Suprapubic skin (tissue), 4 donors: ENCODE results near the gene CFL2. TPM values are rescaled to one million over a fixed set of nuclear protein-coding genes. Genes with fewer than 3 reads are reported as not detected.

Experiments used
- DNase-seq, 2 donors: peaks; one replicate each; pipeline ENCODE4 v3.0.0-alpha.2; 2019; ENCODE audit warnings: low spot score in 2 of 2
- H3K27ac ChIP-seq: fragments of 200-600 bp; sonication (generic); one replicate; pipeline ENCODE4 v1.5.1; 2019
- H3K27me3 ChIP-seq: fragments of 200-600 bp; sonication (generic); one replicate; pipeline ENCODE4 v1.5.1; 2019
- H3K36me3 ChIP-seq: fragments of 200-600 bp; sonication (generic); one replicate; pipeline ENCODE4 v1.5.1; 2019
- H3K4me1 ChIP-seq: fragments of 200-600 bp; sonication (generic); one replicate; pipeline ENCODE4 v1.5.1; 2019
- H3K4me3 ChIP-seq: fragments of 200-600 bp; sonication (generic); one replicate; pipeline ENCODE4 v1.5.1; 2019; ENCODE audit warnings: mild to moderate bottlenecking
- H3K9me3 ChIP-seq: fragments of 200-600 bp; sonication (generic); one replicate; pipeline ENCODE4 v1.5.1; 2019
- EP300 ChIP-seq: sonication (generic); formaldehyde crosslinking; IDR thresholded peaks from one replicate; pipeline ENCODE4 v1.6.1; 2017; ENCODE audit warnings: antibody characterized with exemption
- POLR2A ChIP-seq, 2 donors: fragments of 450-650 bp; IDR thresholded peaks; one replicate each; pipeline ENCODE4 v1.6.1; 2017; ENCODE audit warnings: antibody characterized with exemption in 2 of 2, mild to moderate bottlenecking in 2 of 2, moderate library complexity in 2 of 2
- POLR2AphosphoS5 ChIP-seq, 3 donors: sonication (generic); formaldehyde crosslinking; IDR thresholded peaks; one replicate each; pipeline ENCODE4 v1.6.1; 2017; ENCODE audit warnings: antibody characterized with exemption in 3 of 3
- WGBS: methylation state at CpG from one replicate; pipeline ENCODE4 v1.1.5; 2018; 5-methylcytosine and 5-hydroxymethylcytosine counted together
- total RNA-seq, 4 donors: library from RNA; depleted of rRNA; stranded (reverse); fragments of >200 nt; gene quantifications; one replicate each; pipeline ENCODE4 v1.1.0, GENCODE V29; 2016
- TF ChIP-seq, protein P1 (sequence below), 2 donors: fragments of 200-600 bp in 1 of 2; fragments of 450-650 bp in 1 of 2; sonication (generic) in 1 of 2; IDR thresholded peaks; one replicate each; pipeline ENCODE4 v1.5.1; 2016 to 2019; ENCODE audit warnings: antibody characterized with exemption in 2 of 2, mild to moderate bottlenecking in 1 of 2, moderate library complexity in 1 of 2

The CFL2 gene
- 10 to 100 TPM in 2 of 4 donors, 1 to 10 TPM in 2; 3.7 to 23.9 (median 8.7) TPM for total RNA-seq

DNA sequence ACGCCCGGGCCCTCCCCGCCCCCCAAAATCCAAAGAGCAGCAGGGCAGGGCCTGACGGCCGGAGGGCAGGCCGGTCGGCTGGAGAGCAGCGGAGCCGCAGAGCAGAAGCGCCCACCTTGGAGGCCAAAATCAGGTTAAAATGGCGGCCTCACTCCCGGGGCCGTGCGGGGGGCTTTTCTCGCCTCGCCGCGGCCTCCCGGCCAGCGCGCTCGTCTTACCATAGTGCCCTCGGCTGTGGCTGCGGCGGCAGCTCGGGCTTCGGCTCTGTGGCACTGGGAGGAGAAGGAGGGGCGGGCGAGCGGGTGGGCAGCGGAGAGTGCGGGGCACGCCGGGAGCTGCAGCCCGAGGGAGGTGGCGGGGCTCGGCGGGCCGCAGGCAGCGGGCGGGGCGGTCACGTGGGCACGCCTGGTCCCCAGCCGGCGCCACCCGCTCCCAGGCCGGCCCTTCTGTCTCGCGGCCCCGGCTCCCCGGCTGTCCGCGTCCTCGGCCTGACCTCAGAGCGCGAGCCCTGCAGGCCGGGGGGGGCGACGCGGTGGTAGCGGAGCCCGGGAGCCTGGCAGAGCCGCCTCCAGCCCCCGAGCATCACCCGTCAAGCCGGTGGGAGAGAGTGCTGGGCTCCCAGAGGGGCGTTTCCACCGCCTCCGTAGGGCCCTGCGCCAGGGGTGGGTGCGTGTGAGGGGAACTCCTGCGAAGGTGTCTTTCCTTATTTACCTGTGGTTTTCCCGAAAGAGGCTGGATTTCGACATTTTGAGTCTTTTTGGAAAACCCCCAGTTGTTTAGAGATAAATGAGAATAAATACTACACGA, at the start of gene CFL2:
Gene CFL2, minus strand, starts transcription at position 274 of the 807 bp plus-strand sequence. Its CDS starts 53 bp downstream, at position 221.
- peaks cover 45% of the 10 kb centered on the region for H3K4me1 ChIP-seq
- 0% methylated on average over 9 of the region's 76 CpGs for WGBS
- H3K36me3 ChIP-seq = no peaks in the 10 kb centered on the region
- no peaks in the 10 kb centered on the region for H3K27me3 ChIP-seq
- peak; percentile 86 to 89 for DNase-seq
- TF ChIP-seq POLR2AphosphoS5 (IDR thresholded peaks at IDR 0.05) (peak in 1 of 3 donors; percentile 10), POLR2A (IDR thresholded peaks at IDR 0.05) (peak; percentile 26 to 45), EP300 (no peak)
- TF ChIP-seq, protein P1, sequence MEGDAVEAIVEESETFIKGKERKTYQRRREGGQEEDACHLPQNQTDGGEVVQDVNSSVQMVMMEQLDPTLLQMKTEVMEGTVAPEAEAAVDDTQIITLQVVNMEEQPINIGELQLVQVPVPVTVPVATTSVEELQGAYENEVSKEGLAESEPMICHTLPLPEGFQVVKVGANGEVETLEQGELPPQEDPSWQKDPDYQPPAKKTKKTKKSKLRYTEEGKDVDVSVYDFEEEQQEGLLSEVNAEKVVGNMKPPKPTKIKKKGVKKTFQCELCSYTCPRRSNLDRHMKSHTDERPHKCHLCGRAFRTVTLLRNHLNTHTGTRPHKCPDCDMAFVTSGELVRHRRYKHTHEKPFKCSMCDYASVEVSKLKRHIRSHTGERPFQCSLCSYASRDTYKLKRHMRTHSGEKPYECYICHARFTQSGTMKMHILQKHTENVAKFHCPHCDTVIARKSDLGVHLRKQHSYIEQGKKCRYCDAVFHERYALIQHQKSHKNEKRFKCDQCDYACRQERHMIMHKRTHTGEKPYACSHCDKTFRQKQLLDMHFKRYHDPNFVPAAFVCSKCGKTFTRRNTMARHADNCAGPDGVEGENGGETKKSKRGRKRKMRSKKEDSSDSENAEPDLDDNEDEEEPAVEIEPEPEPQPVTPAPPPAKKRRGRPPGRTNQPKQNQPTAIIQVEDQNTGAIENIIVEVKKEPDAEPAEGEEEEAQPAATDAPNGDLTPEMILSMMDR (IDR thresholded peaks at IDR 0.05) = no peak
- H3K27ac ChIP-seq = peak within 1 kb of the TSS; percentile 98
- H3K9me3 ChIP-seq = no peaks in the 10 kb centered on the region
- H3K4me3 ChIP-seq = peak within 1 kb of the TSS; percentile 99

DNA sequence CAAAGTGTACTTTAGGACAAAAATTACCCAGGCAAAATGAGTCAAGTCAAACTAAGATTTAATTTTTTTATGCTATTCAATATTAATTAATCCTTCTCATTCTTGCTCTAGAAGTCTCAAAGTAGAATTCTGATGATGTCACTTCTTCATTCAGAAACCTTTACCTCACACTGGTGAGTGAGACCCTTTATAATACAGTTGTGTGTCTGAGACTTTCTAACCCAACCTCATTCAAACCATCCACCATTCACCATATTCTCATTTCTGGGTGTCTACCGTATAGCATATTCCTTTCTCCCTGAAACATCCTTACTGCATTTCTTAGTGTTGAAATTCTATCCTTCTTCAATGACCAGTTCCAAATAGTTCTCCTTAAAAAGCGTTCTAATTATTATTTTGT, 40.8 kb upstream of the CFL2 start:
- H3K36me3 ChIP-seq = peaks cover 71% of the 10 kb centered on the region
- WGBS = 99% methylated on average over 2 of the region's 2 CpGs
- TF ChIP-seq EP300 (no peak), POLR2AphosphoS5 (IDR thresholded peaks at IDR 0.05) (no peak), POLR2A (IDR thresholded peaks at IDR 0.05) (no peak)
- TF ChIP-seq, protein P1 (IDR thresholded peaks at IDR 0.05) = no peak

DNA sequence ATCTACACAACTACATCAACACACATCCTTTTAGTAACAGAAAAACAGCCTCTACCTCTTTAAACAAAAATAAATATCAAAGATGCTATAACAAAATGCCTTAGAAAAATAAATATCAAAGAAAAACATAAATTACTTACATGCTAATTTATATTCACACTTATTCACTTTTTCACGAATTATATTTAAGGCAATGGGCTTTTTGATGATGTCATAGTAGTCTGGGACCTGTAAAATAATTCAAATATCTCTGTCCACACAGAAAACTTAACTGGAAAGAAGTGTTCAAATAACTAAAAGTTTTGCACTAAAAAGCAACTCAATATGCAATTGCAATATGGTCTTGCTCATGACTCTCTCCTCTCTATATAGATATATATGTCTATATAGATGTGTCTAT, 40.3 kb upstream of the CFL2 start:
- no peaks in the 10 kb centered on the region for H3K9me3 ChIP-seq

More for the DNA sequence above, 40.8 kb upstream of the CFL2 start:
- H3K4me3 ChIP-seq = no peak overlapping the region
- no peak overlapping the region for H3K27ac ChIP-seq
- DNase-seq = no peak
- H3K4me1 ChIP-seq = no peaks in the 10 kb centered on the region
- no peaks in the 10 kb centered on the region for H3K9me3 ChIP-seq
- no peaks in the 10 kb centered on the region for H3K27me3 ChIP-seq

DNA sequence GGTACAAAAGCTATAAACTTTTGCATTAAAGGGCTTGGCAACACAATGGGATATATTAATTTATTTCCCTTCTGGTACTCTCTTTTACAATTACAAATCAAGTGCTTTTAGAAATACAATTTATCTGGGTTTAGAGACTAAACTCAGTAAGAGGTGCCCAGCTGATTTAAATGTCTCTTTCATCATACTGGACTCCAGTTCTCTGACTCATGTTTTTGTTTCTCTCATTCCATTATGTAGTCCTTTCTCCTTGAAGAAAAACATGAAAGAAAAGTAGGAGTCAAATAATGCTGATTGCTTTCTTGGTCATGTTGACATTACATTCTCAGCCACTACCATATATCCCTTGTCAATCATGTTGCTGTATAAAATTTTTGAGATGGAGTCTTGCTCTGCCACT, 36.3 kb upstream of the CFL2 start:
- Histone ChIP-seq H3K27me3 (no peaks in the 10 kb centered on the region), H3K9me3 (no peaks in the 10 kb centered on the region), H3K36me3 (peaks cover 31% of the 10 kb centered on the region), H3K27ac (no peak overlapping the region), H3K4me1 (no peaks in the 10 kb centered on the region), H3K4me3 (no peak overlapping the region)
- no peak for TF ChIP-seq EP300
- no peak for DNase-seq

More for the DNA sequence above, 40.3 kb upstream of the CFL2 start:
- Histone ChIP-seq H3K36me3 (peaks cover 65% of the 10 kb centered on the region), H3K4me1 (no peaks in the 10 kb centered on the region), H3K27ac (no peak overlapping the region), H3K4me3 (no peak overlapping the region), H3K27me3 (no peaks in the 10 kb centered on the region)
- WGBS = 92% methylated on average over 1 of the region's 1 CpG
- TF ChIP-seq POLR2A (IDR thresholded peaks at IDR 0.05) (no peak), EP300 (no peak), POLR2AphosphoS5 (IDR thresholded peaks at IDR 0.05) (no peak)
- TF ChIP-seq, protein P1 (IDR thresholded peaks at IDR 0.05) = no peak
- DNase-seq = no peak

DNA sequence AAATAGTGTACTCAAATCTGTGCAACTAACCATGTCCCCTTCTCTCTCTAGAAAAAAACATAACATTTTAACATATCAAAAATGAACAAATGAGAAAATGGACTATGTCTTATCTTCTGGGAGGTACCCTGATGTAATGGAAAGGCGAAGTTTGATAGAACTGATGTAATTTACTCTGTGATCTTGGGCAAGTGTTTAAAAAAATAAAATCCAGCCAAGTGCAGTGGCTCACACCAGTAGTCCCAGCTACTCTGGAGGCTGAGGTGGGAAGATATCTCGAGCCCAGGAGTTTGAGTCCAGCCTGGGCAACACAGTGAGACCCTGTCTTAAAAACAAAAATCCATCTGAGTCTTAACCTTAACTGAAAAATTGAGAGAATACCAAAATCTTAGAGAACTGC, 35.8 kb upstream of the CFL2 start:
- Histone ChIP-seq H3K4me3 (no peak overlapping the region), H3K4me1 (no peaks in the 10 kb centered on the region), H3K36me3 (peaks cover 27% of the 10 kb centered on the region), H3K27me3 (no peaks in the 10 kb centered on the region), H3K27ac (no peak overlapping the region), H3K9me3 (no peaks in the 10 kb centered on the region)
- no peak for TF ChIP-seq POLR2A (IDR thresholded peaks at IDR 0.05)
- TF ChIP-seq EP300 = no peak
- no peak for TF ChIP-seq POLR2AphosphoS5 (IDR thresholded peaks at IDR 0.05)
- TF ChIP-seq, protein P1 (IDR thresholded peaks at IDR 0.05) = no peak
- WGBS = 98% methylated on average over 2 of the region's 2 CpGs
- no peak for DNase-seq
